Liver (tissue), 9 donors: ENCODE results near the gene SLC9C1. TPM values are rescaled to one million over a fixed set of nuclear protein-coding genes. Genes with fewer than 3 reads are reported as not detected.

Experiments used
- DNase-seq: peaks from one replicate; pipeline ENCODE4 v3.0.0-alpha.2; 2017; ENCODE audit warnings: low spot score
- H3K27ac ChIP-seq, 2 donors: one replicate each; pipeline ENCODE4 v1.7.0; 2013; ENCODE audit warnings: inconsistent platforms in 2 of 2, low read length in 2 of 2, control low read depth in 1 of 2, low read depth in 1 of 2, mild to moderate bottlenecking in 1 of 2
- H3K27me3 ChIP-seq, 4 donors: one replicate each; pipeline versions ENCODE4 v1.6.1 to v1.7.0; 2013; ENCODE audit warnings: low read length in 3 of 4, inconsistent platforms in 1 of 4, mild to moderate bottlenecking in 1 of 4, moderate library complexity in 1 of 4; ENCODE audit not compliant: control insufficient read depth in 4 of 4, insufficient read depth in 4 of 4
- H3K36me3 ChIP-seq, 4 donors: one replicate each; pipeline versions ENCODE4 v1.6.1 to v1.7.0; 2013; ENCODE audit warnings: low read length in 3 of 4, mild to moderate bottlenecking in 3 of 4, low read depth in 1 of 4, moderate library complexity in 1 of 4; ENCODE audit not compliant: control insufficient read depth in 4 of 4, insufficient read depth in 3 of 4
- H3K4me1 ChIP-seq, 4 donors: one replicate each; pipeline versions ENCODE4 v1.6.1 to v1.7.0; 2013; ENCODE audit warnings: low read length in 3 of 4, mild to moderate bottlenecking in 3 of 4, moderate library complexity in 1 of 4; ENCODE audit not compliant: control insufficient read depth in 4 of 4, insufficient read depth in 4 of 4
- H3K4me3 ChIP-seq, 3 donors: one replicate each; pipeline versions ENCODE4 v1.6.1 to v1.7.0; 2013; ENCODE audit warnings: low read length in 3 of 3, control low read depth in 1 of 3, low read depth in 1 of 3, mild to moderate bottlenecking in 1 of 3
- H3K9ac ChIP-seq, 2 donors: one replicate each; pipeline ENCODE4 v1.7.0; 2013; ENCODE audit warnings: low read length in 2 of 2, mild to moderate bottlenecking in 2 of 2, moderate library complexity in 2 of 2, control low read depth in 1 of 2, low read depth in 1 of 2
- H3K9me3 ChIP-seq, 4 donors: one replicate each; pipeline versions ENCODE4 v1.6.1 to v1.7.0; 2013; ENCODE audit warnings: low read length in 3 of 4; ENCODE audit not compliant: control insufficient read depth in 4 of 4
- EGR1 ChIP-seq, 2 donors: IDR thresholded peaks; 2 replicates each; pipeline ENCODE4 v1.6.1; 2016 to 2018; ENCODE audit warnings: antibody characterized with exemption in 2 of 2, low read depth in 2 of 2
- FOXA1 ChIP-seq: IDR thresholded peaks from 2 replicates; pipeline ENCODE4 v1.6.1; 2016; ENCODE audit warnings: antibody characterized with exemption
- FOXA2 ChIP-seq: IDR thresholded peaks from 2 replicates; pipeline ENCODE4 v1.6.1; 2016; ENCODE audit warnings: antibody characterized with exemption
- GABPA ChIP-seq, 2 donors: IDR thresholded peaks in 1 of 2; conservative IDR thresholded peaks in 1 of 2; 2 replicates each; pipeline ENCODE4 v1.6.1; 2016; ENCODE audit warnings: antibody characterized with exemption in 2 of 2, mild to moderate bottlenecking in 1 of 2, moderate library complexity in 1 of 2
- HNF4A ChIP-seq, 2 donors: conservative IDR thresholded peaks; 2 replicates each; pipeline ENCODE4 v1.6.1; 2016; ENCODE audit warnings: antibody characterized with exemption in 2 of 2, mild to moderate bottlenecking in 2 of 2
- HNF4G ChIP-seq: IDR thresholded peaks from 2 replicates; pipeline ENCODE4 v1.6.1; 2016; ENCODE audit warnings: antibody characterized with exemption
- JUND ChIP-seq, 2 donors: IDR thresholded peaks; 2 replicates each; pipeline ENCODE4 v1.6.1; 2016; ENCODE audit warnings: antibody characterized with exemption in 2 of 2
- NR2F2 ChIP-seq: IDR thresholded peaks from 2 replicates; pipeline ENCODE4 v1.6.1; 2016; ENCODE audit warnings: antibody characterized with exemption
- RAD21 ChIP-seq, 2 donors: IDR thresholded peaks; 2 replicates each; pipeline ENCODE4 v1.6.1; 2016; ENCODE audit warnings: antibody characterized with exemption in 2 of 2, mild to moderate bottlenecking in 2 of 2
- RXRA ChIP-seq, 2 donors: IDR thresholded peaks; 2 replicates each; pipeline ENCODE4 v1.6.1; 2017 to 2018; ENCODE audit warnings: antibody characterized with exemption in 2 of 2, mild to moderate bottlenecking in 1 of 2
- SP1 ChIP-seq: IDR thresholded peaks from 2 replicates; pipeline ENCODE4 v1.6.1; 2018; ENCODE audit warnings: antibody characterized with exemption, mild to moderate bottlenecking
- TAF1 ChIP-seq: conservative IDR thresholded peaks from 2 replicates; pipeline ENCODE4 v1.6.1; 2016; ENCODE audit warnings: antibody characterized with exemption, mild to moderate bottlenecking
- YY1 ChIP-seq: IDR thresholded peaks from 2 replicates; pipeline ENCODE4 v1.6.1; 2016; ENCODE audit warnings: antibody characterized with exemption, mild to moderate bottlenecking
- WGBS: extraction: QIAGEN DNeasy Blood & Tissue Kit; methylation state at CpG from one replicate; pipeline ENCODE4 v1.1.7; 2013; 5-methylcytosine and 5-hydroxymethylcytosine counted together
- polyA plus RNA-seq, 2 donors: library from polyadenylated mRNA; stranded (reverse) in 1 of 2; unstranded in 1 of 2; fragments of 200-250 nt in 1 of 2; fragments of >200 nt in 1 of 2; fragmentation: Nextera tagmentation in 1 of 2; extraction: Ambion mirVana in 1 of 2; gene quantifications; one replicate each; pipeline versions ENCODE4 v1.2.1 to v1.2.3, GENCODE V29; 2013 to 2015
- total RNA-seq, 2 donors: library from RNA; depleted of rRNA; stranded (reverse); fragments of >200 nt; gene quantifications; one replicate each; pipeline ENCODE4 v1.2.3, GENCODE V29; 2014
- TF ChIP-seq, protein P1 (sequence below): IDR thresholded peaks from 2 replicates; pipeline ENCODE4 v1.6.1; 2016; ENCODE audit warnings: antibody characterized with exemption, mild to moderate bottlenecking
- TF ChIP-seq, protein P2 (sequence below): fragments of 150-350 bp; IDR thresholded peaks from 2 replicates; pipeline ENCODE4 v1.5.1; 2017; ENCODE audit warnings: improper control_type of control experiment, low read depth, low read length; ENCODE audit not compliant: missing input control
- TF ChIP-seq, protein P3 (sequence below): IDR thresholded peaks from 2 replicates; pipeline ENCODE4 v1.6.1; 2016; ENCODE audit warnings: antibody characterized with exemption
- TF ChIP-seq, protein P4 (sequence below): IDR thresholded peaks from 2 replicates; pipeline ENCODE4 v1.6.1; 2016; ENCODE audit warnings: antibody characterized with exemption
- TF ChIP-seq, protein P5 (sequence below): IDR thresholded peaks from 2 replicates; pipeline ENCODE4 v1.6.1; 2016; ENCODE audit warnings: antibody characterized with exemption
- donor health status: healthy.
- donor health status: healthy.
- donor health status: healthy.
- donor health status: healthy.
- donor health status: healthy.

The SLC9C1 gene
- total and polyA plus RNA-seq, 4 donors, result 0.28 TPM; not detected in 3

DNA sequence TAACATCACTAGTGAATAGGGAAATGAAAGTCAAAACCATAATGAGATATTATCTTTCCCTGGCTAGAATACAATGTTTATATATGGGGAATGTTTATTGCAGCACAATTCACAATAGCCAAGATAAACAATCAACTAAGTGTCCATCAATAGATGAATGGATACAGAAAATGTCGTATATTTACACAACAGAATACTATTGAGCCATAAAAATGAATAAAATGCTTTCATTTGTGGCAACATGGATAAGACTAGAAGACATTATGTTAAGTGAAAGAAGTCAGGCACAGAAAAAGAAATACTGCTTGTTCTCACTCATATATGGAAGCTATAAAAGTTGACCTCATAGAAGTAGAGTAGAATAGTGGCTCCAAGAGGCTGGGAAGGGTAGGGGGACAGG is 65.2 kb downstream of the SLC9C1 start:
- no peak overlapping the region for H3K4me3 ChIP-seq
- no peaks in the 10 kb centered on the region for H3K4me1 ChIP-seq
- TF ChIP-seq, protein P1, sequence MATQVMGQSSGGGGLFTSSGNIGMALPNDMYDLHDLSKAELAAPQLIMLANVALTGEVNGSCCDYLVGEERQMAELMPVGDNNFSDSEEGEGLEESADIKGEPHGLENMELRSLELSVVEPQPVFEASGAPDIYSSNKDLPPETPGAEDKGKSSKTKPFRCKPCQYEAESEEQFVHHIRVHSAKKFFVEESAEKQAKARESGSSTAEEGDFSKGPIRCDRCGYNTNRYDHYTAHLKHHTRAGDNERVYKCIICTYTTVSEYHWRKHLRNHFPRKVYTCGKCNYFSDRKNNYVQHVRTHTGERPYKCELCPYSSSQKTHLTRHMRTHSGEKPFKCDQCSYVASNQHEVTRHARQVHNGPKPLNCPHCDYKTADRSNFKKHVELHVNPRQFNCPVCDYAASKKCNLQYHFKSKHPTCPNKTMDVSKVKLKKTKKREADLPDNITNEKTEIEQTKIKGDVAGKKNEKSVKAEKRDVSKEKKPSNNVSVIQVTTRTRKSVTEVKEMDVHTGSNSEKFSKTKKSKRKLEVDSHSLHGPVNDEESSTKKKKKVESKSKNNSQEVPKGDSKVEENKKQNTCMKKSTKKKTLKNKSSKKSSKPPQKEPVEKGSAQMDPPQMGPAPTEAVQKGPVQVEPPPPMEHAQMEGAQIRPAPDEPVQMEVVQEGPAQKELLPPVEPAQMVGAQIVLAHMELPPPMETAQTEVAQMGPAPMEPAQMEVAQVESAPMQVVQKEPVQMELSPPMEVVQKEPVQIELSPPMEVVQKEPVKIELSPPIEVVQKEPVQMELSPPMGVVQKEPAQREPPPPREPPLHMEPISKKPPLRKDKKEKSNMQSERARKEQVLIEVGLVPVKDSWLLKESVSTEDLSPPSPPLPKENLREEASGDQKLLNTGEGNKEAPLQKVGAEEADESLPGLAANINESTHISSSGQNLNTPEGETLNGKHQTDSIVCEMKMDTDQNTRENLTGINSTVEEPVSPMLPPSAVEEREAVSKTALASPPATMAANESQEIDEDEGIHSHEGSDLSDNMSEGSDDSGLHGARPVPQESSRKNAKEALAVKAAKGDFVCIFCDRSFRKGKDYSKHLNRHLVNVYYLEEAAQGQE, result no peak
- TF ChIP-seq GABPA (IDR thresholded peaks at IDR 0.05 in 1 of 2, conservative IDR thresholded peaks at IDR 0.05 in 1 of 2) (no peak), SP1 (no peak), NR2F2 (no peak), JUND (IDR thresholded peaks at IDR 0.05) (no peak), TAF1 (no peak), FOXA1 (no peak), RAD21 (IDR thresholded peaks at IDR 0.05) (no peak), EGR1 (IDR thresholded peaks at IDR 0.05; ENCODE audit: low read depth in 2 of 2) (no peak), HNF4G (no peak), RXRA (IDR thresholded peaks at IDR 0.05) (no peak), FOXA2 (no peak), YY1 (no peak)
- TF ChIP-seq, protein P2, sequence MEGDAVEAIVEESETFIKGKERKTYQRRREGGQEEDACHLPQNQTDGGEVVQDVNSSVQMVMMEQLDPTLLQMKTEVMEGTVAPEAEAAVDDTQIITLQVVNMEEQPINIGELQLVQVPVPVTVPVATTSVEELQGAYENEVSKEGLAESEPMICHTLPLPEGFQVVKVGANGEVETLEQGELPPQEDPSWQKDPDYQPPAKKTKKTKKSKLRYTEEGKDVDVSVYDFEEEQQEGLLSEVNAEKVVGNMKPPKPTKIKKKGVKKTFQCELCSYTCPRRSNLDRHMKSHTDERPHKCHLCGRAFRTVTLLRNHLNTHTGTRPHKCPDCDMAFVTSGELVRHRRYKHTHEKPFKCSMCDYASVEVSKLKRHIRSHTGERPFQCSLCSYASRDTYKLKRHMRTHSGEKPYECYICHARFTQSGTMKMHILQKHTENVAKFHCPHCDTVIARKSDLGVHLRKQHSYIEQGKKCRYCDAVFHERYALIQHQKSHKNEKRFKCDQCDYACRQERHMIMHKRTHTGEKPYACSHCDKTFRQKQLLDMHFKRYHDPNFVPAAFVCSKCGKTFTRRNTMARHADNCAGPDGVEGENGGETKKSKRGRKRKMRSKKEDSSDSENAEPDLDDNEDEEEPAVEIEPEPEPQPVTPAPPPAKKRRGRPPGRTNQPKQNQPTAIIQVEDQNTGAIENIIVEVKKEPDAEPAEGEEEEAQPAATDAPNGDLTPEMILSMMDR, result no peak
- TF ChIP-seq, protein P3, sequence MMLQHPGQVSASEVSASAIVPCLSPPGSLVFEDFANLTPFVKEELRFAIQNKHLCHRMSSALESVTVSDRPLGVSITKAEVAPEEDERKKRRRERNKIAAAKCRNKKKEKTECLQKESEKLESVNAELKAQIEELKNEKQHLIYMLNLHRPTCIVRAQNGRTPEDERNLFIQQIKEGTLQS, result no peak
- TF ChIP-seq, protein P4, sequence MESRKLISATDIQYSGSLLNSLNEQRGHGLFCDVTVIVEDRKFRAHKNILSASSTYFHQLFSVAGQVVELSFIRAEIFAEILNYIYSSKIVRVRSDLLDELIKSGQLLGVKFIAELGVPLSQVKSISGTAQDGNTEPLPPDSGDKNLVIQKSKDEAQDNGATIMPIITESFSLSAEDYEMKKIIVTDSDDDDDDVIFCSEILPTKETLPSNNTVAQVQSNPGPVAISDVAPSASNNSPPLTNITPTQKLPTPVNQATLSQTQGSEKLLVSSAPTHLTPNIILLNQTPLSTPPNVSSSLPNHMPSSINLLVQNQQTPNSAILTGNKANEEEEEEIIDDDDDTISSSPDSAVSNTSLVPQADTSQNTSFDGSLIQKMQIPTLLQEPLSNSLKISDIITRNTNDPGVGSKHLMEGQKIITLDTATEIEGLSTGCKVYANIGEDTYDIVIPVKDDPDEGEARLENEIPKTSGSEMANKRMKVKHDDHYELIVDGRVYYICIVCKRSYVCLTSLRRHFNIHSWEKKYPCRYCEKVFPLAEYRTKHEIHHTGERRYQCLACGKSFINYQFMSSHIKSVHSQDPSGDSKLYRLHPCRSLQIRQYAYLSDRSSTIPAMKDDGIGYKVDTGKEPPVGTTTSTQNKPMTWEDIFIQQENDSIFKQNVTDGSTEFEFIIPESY, result no peak
- TF ChIP-seq, protein P5, sequence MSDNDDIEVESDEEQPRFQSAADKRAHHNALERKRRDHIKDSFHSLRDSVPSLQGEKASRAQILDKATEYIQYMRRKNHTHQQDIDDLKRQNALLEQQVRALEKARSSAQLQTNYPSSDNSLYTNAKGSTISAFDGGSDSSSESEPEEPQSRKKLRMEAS, result no peak
- no peaks in the 10 kb centered on the region for H3K36me3 ChIP-seq
- no peaks in the 10 kb centered on the region for H3K27me3 ChIP-seq
- no peak overlapping the region for H3K27ac ChIP-seq
- no peak for DNase-seq
- 71% methylated on average over 1 of the region's 1 CpG for WGBS
- H3K9me3 ChIP-seq, result peaks cover 0 to 7% (median 3%) of the 10 kb centered on the region in 4 donors
- H3K9ac ChIP-seq, result no peak overlapping the region

DNA sequence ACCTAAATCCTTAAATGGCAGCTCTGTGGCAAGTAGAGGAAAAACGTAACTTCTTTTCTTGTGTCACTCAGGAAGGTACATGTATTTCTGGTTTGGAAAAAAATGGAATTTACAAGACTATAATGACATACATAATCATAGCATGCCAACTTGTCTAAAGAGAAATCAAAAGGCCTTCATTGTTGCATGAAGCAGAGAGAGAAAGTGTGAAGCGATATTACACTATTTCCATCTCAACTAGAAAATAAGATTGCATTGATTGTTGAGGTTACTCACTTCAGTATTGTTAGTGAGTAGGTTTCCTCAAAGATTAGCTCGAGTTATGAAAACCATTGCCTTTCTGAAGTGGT is 93.7 kb downstream of the SLC9C1 start:
- 77% methylated on average over 3 of the region's 3 CpGs for WGBS

More for the DNA sequence above, 93.7 kb downstream of the SLC9C1 start:
- H3K4me1 ChIP-seq, result no peaks in the 10 kb centered on the region
- H3K36me3 ChIP-seq, result no peaks in the 10 kb centered on the region
- H3K27ac ChIP-seq, result no peak overlapping the region
- no peaks in the 10 kb centered on the region for H3K27me3 ChIP-seq
- no peak for DNase-seq
- no peaks in the 10 kb centered on the region for H3K9me3 ChIP-seq
- no peak overlapping the region for H3K4me3 ChIP-seq
- no peak overlapping the region for H3K9ac ChIP-seq
- TF ChIP-seq SP1, result no peak
- no peak for TF ChIP-seq FOXA2
- TF ChIP-seq HNF4G, result no peak
- TF ChIP-seq, protein P2, result no peak
- TF ChIP-seq, protein P1, result no peak
- TF ChIP-seq RXRA (IDR thresholded peaks at IDR 0.05), result no peak
- TF ChIP-seq, protein P5, result no peak
- TF ChIP-seq HNF4A (conservative IDR thresholded peaks at IDR 0.05), result no peak
- TF ChIP-seq EGR1 (IDR thresholded peaks at IDR 0.05; ENCODE audit: low read depth in 2 of 2), result no peak
